Endothelial cell of umbilical vein (primary cell): ENCODE data around the gene ACTL8. TPM values are rescaled to one million over a fixed set of nuclear protein-coding genes. Genes with fewer than 3 reads are reported as not detected.

Experiments
- BruUV-seq: library from RNA; stranded (reverse); fragments of 400-500 nt; replicated peaks from 2 replicates; lab custom pipeline; 2021; lab: Mats Ljungman, UMichigan
- CTCF ChIA-PET: fragments of 300-600, 350-600 bp; sonication (Branson Sonifier 250); formaldehyde crosslinking; loops from one replicate; lab custom pipeline; 2021; ENCODE audit warnings: antibody characterized with exemption, inconsistent platforms; lab: Charles Lee
- POLR2A ChIA-PET: fragments of 300-600, 350-600 bp; sonication (Branson Sonifier 250); formaldehyde crosslinking; loops from one replicate; lab custom pipeline; 2021; ENCODE audit warnings: antibody characterized with exemption, inconsistent platforms; lab: Charles Lee
- DNase-seq: peaks from one replicate; pipeline ENCODE4 v3.0.0-alpha.2; 2011; ENCODE audit warnings: low read depth, low spot score
- FAIRE-seq: peaks from 2 replicates; lab custom pipeline; 2011; peaks lifted over from hg19 to GRCh38; lab: Jason Lieb, UNC
- H2AFZ ChIP-seq: 2 replicates; pipeline ENCODE4 v1.6.0; 2012; ENCODE audit warnings: low read depth, low read length, control low read depth, inconsistent platforms
- H3K27ac ChIP-seq: 2 replicates; pipeline ENCODE4 v1.5.1; 2011; ENCODE audit warnings: low read depth, mild to moderate bottlenecking, control low read depth, low read length, moderate library complexity; ENCODE audit not compliant: insufficient read depth
- H3K27me3 ChIP-seq, 2 experiments: 2 replicates each; pipeline versions ENCODE4 v1.6.0 to v1.6.1; 2011; ENCODE audit warnings: low read length in 2 of 2, mixed read lengths in 1 of 2; ENCODE audit not compliant: control insufficient read depth in 2 of 2, insufficient read depth in 2 of 2
- H3K36me3 ChIP-seq, 2 experiments: 2 replicates in 1 of 2; 3 replicates in 1 of 2; pipeline ENCODE4 v1.5.1; 2011; ENCODE audit warnings: low read length in 2 of 2, mild to moderate bottlenecking in 1 of 2, moderate library complexity in 1 of 2; ENCODE audit not compliant: control insufficient read depth in 2 of 2, insufficient read depth in 2 of 2; ENCODE audit errors: extremely low read depth in 1 of 2
- H3K4me1 ChIP-seq: 3 replicates; pipeline ENCODE4 v1.5.1; 2011; ENCODE audit warnings: mild to moderate bottlenecking, low read length; ENCODE audit not compliant: control insufficient read depth, insufficient read depth; ENCODE audit errors: extremely low read depth
- H3K4me2 ChIP-seq: 2 replicates; pipeline ENCODE4 v1.6.1; 2011; ENCODE audit warnings: low read length, control low read depth, mixed read lengths; ENCODE audit not compliant: insufficient read depth
- H3K4me3 ChIP-seq, 3 experiments: fragments of 200-600 bp in 1 of 3; sonication (generic), shearing (Covaris generic) in 1 of 3; replicated peaks in 1 of 3; 2 replicates each; pipeline ENCODE4 v1.5.1; 2011 to 2016; ENCODE audit warnings: control low read depth in 3 of 3, low read length in 3 of 3, mild to moderate bottlenecking in 2 of 3, inconsistent platforms in 1 of 3, low read depth in 1 of 3, moderate library complexity in 1 of 3; ENCODE audit not compliant: insufficient read depth in 1 of 3
- H3K79me2 ChIP-seq: 2 replicates; pipeline ENCODE4 v1.6.0; 2012; ENCODE audit warnings: low read length, inconsistent platforms; ENCODE audit not compliant: control insufficient read depth, insufficient read depth
- H3K9ac ChIP-seq: replicated peaks from 2 replicates; pipeline ENCODE3; 2011; ENCODE audit warnings: low read length, control low read depth; ENCODE audit not compliant: insufficient read depth; ENCODE audit errors: extremely low read depth
- H3K9me1 ChIP-seq: replicated peaks from 3 replicates; pipeline ENCODE4 v1.6.0; 2011; ENCODE audit warnings: mild to moderate bottlenecking, low read length; ENCODE audit not compliant: control insufficient read depth, insufficient read depth; ENCODE audit errors: extremely low read depth
- H3K9me3 ChIP-seq: replicated peaks from 2 replicates; pipeline ENCODE4 v1.5.1; 2012; ENCODE audit warnings: low read length, inconsistent platforms; ENCODE audit not compliant: control insufficient read depth, insufficient read depth
- H4K20me1 ChIP-seq: replicated peaks from 2 replicates; pipeline ENCODE3; 2011; ENCODE audit warnings: mild to moderate bottlenecking, low read length; ENCODE audit not compliant: control insufficient read depth, insufficient read depth; ENCODE audit errors: extremely low read depth
- CTCF ChIP-seq, 2 donors: IDR thresholded peaks; 1 replicate in 1 of 2; 2 replicates in 1 of 2; pipeline ENCODE4 v1.5.1; 2011; ENCODE audit warnings: low read length in 2 of 2, mild to moderate bottlenecking in 2 of 2, moderate library complexity in 2 of 2, control low read depth in 1 of 2, inconsistent platforms in 1 of 2, low read depth in 1 of 2; ENCODE audit not compliant: insufficient read depth in 1 of 2; ENCODE audit errors: extremely low read depth in 1 of 2
- EZH2 ChIP-seq: IDR thresholded peaks from 2 replicates; pipeline ENCODE4 v1.6.1; 2012; ENCODE audit warnings: borderline replicate concordance, low read depth, mild to moderate bottlenecking, moderate library complexity, low read length, inconsistent platforms; ENCODE audit not compliant: severe bottlenecking
- FOS ChIP-seq: IDR thresholded peaks from 2 replicates; pipeline ENCODE4 v1.6.1; 2011; ENCODE audit warnings: mild to moderate bottlenecking, low read length, moderate library complexity, borderline replicate concordance; ENCODE audit not compliant: insufficient read depth
- GATA2 ChIP-seq: IDR thresholded peaks from 2 replicates; pipeline ENCODE4 v1.7.0; 2011; ENCODE audit warnings: low read depth, mild to moderate bottlenecking, moderate library complexity, mixed read lengths, low read length; ENCODE audit not compliant: insufficient read length, insufficient read depth
- JUN ChIP-seq: IDR thresholded peaks from 2 replicates; pipeline ENCODE4 v1.6.1; 2011; ENCODE audit warnings: borderline replicate concordance, low read depth; ENCODE audit not compliant: insufficient read length, insufficient read depth
- MAX ChIP-seq: IDR thresholded peaks from 2 replicates; pipeline ENCODE4 v1.6.1; 2011; ENCODE audit not compliant: insufficient read depth, insufficient read length
- MYC ChIP-seq: IDR thresholded peaks from one replicate; pipeline ENCODE4 v1.6.1; 2011; ENCODE audit warnings: mild to moderate bottlenecking, low read depth, low read length
- POLR2A ChIP-seq: IDR thresholded peaks from 2 replicates; pipeline ENCODE4 v1.6.1; 2012; ENCODE audit warnings: low read depth, mild to moderate bottlenecking, control low read depth, low read length
- POLR2AphosphoS5 ChIP-seq: IDR thresholded peaks from 2 replicates; pipeline ENCODE4 v1.6.1; 2012; ENCODE audit warnings: low read depth, mild to moderate bottlenecking, control low read depth, low read length, moderate library complexity; ENCODE audit not compliant: insufficient read depth
- dilution Hi-C: fragments of 300-500 bp; cut with MboI; formaldehyde crosslinking; loops from one replicate; pipeline ENCODE4 v1.15.0; 2019; ENCODE audit warnings: low sequenced_read_pairs; ENCODE audit not compliant: extremely low pct_ligation_motif_present
- intact Hi-C: fragments of 100-400 bp; cut with micrococcal nuclease; formaldehyde crosslinking; loops from one replicate; pipeline ENCODE4 v1.10.0; 2022
- polyA plus RNA-seq, 4 experiments: library from polyadenylated mRNA; depleted of rRNA in 3 of 4; stranded (reverse) in 3 of 4; unstranded in 1 of 4; fragments of >200 nt; gene quantifications; 2 replicates each; pipeline versions ENCODE4 v1.2.1 to v1.2.3, GENCODE V29; 2011 to 2012; ENCODE audit warnings: missing spikeins in 1 of 4
- total RNA-seq: library from RNA; stranded (reverse); gene quantifications from 2 replicates; pipeline ENCODE4 v1.2.3, GENCODE V29; 2021

ACTL8 gene
- total and polyA plus RNA-seq, 2 donors (not counting 3 experiments of a cell fraction or from before 2014, with no cell fraction given): not detected

- Histone ChIP-seq H3K4me2 (no peak overlapping the region), H3K27ac (no peak overlapping the region), H4K20me1 (no peaks in the 10 kb centered on the region), H3K27me3 (no peaks in the 10 kb centered on the region), H3K4me3 (no peak overlapping the region), H3K4me1 (no peaks in the 10 kb centered on the region), H2AFZ (no peak overlapping the region), H3K9ac (no peak overlapping the region), H3K9me1 (no peaks in the 10 kb centered on the region), H3K9me3 (peaks cover 2% of the 10 kb centered on the region), H3K79me2 (no peaks in the 10 kb centered on the region), H3K36me3 (no peaks in the 10 kb centered on the region)
- intact Hi-C loops: no loop called here
- CTCF ChIA-PET: no interaction called here
- DNase-seq (no peak), FAIRE-seq (no peak)
- no TSS peak for BruUV-seq
- dilution Hi-C loops: no loop called here
- no peak for TF ChIP-seq MAX
- TF ChIP-seq CTCF (IDR thresholded peaks at IDR 0.05; ENCODE audit: extremely low read depth in 1 of 2, insufficient read depth in 1 of 2, low read depth in 1 of 2, low read length in 2 of 2): peak in 1 of 2 donors; percentile 14
- POLR2A ChIA-PET: no interaction called here
These were observed 4.0 kb downstream of the ACTL8 start for GRCh38 chr1:17759114-17759513.

- no peaks in the 10 kb centered on the region for H3K36me3 ChIP-seq
- no peak overlapping the region for H3K4me3 ChIP-seq
- no peaks in the 10 kb centered on the region for H3K79me2 ChIP-seq
- no peak overlapping the region for H3K9ac ChIP-seq
- dilution Hi-C loops (no loop called here), intact Hi-C loops (no loop called here)
- ChIA-PET CTCF (no interaction called here), POLR2A (no interaction called here)
- no peak overlapping the region for H2AFZ ChIP-seq
- TF ChIP-seq MYC (no peak), FOS (no peak), POLR2AphosphoS5 (no peak), POLR2A (no peak), JUN (no peak), MAX (no peak), CTCF (IDR thresholded peaks at IDR 0.05; ENCODE audit: extremely low read depth in 1 of 2, insufficient read depth in 1 of 2, low read depth in 1 of 2, low read length in 2 of 2) (no peak), EZH2 (no peak), GATA2 (no peak)
- H3K27ac ChIP-seq: no peak overlapping the region
- BruUV-seq: no TSS peak
- H4K20me1 ChIP-seq: no peaks in the 10 kb centered on the region
- no peaks in the 10 kb centered on the region for H3K27me3 ChIP-seq
- no peaks in the 10 kb centered on the region for H3K9me1 ChIP-seq
- DNase-seq (no peak), FAIRE-seq (no peak)
- H3K4me2 ChIP-seq: no peak overlapping the region
- H3K9me3 ChIP-seq: peaks cover 2% of the 10 kb centered on the region
- no peaks in the 10 kb centered on the region for H3K4me1 ChIP-seq
These were observed 7.2 kb downstream of the ACTL8 start for GRCh38 chr1:17762313-17762712.
